Adrenal gland (tissue), 12 donors: ENCODE results near the gene ZNF117. TPM values are rescaled to one million over a fixed set of nuclear protein-coding genes. Genes with fewer than 3 reads are reported as not detected.

Experiments
- DNase-seq, 7 donors: peaks; one replicate each; pipeline ENCODE4 v3.0.0-alpha.2; 2019 to 2020
- H3K27ac ChIP-seq, 5 donors: fragments of 200-600 bp; sonication (generic) in 4 of 5; 1 replicate in 3 of 5; 2 replicates in 2 of 5; pipeline versions ENCODE4 v1.5.1 to v1.8.0; 2016 to 2020; ENCODE audit warnings: mild to moderate bottlenecking in 1 of 5
- H3K27me3 ChIP-seq: fragments of 200-600 bp; 2 replicates; pipeline ENCODE4 v1.8.0; 2021
- H3K36me3 ChIP-seq, 2 donors: fragments of 200-600 bp; replicated peaks in 1 of 2; 1 replicate in 1 of 2; 2 replicates in 1 of 2; pipeline versions ENCODE4 v1.5.1 to v1.8.0; 2018 to 2022
- H3K4me1 ChIP-seq, 2 donors: fragments of 200-600 bp; replicated peaks in 1 of 2; 1 replicate in 1 of 2; 2 replicates in 1 of 2; pipeline versions ENCODE4 v1.5.1 to v1.8.0; 2018 to 2021
- H3K4me3 ChIP-seq, 4 donors: fragments of 200-600 bp; sonication (generic) in 3 of 4; one replicate each; pipeline ENCODE4 v1.5.1; 2016 to 2018
- H3K9me3 ChIP-seq, 3 donors: fragments of 200-600 bp; sonication (generic) in 1 of 3; replicated peaks in 1 of 3; 1 replicate in 2 of 3; 2 replicates in 1 of 3; pipeline versions ENCODE4 v1.5.1 to v1.8.0; 2016 to 2021
- POLR2A ChIP-seq, 2 donors: fragments of 450-650 bp; IDR thresholded peaks; one replicate each; pipeline ENCODE4 v1.6.1; 2017; ENCODE audit warnings: antibody characterized with exemption in 2 of 2, mild to moderate bottlenecking in 2 of 2, moderate library complexity in 1 of 2
- WGBS, 4 donors: extraction: QIAGEN DNeasy Blood & Tissue Kit in 2 of 4; methylation state at CpG; one replicate each; pipeline versions ENCODE4 v1.1.5 to v1.1.7; 2013 to 2017; 5-methylcytosine and 5-hydroxymethylcytosine counted together
- intact Hi-C, 2 donors: fragments of 100-400 bp; cut with DNase I; formaldehyde crosslinking; loops; one replicate each; pipeline versions ENCODE4 v1.14.1 to v1.15.0; 2022 to 2023
- polyA plus RNA-seq, 3 donors: library from polyadenylated mRNA; stranded (reverse); fragments of 200-250 nt in 2 of 3; fragments of 350-450 nt in 1 of 3; fragmentation: Illumina TruSeq in 1 of 3; extraction: RNeasy Lipid Tissue Mini Kit (QIAGEN cat#74804) in 1 of 3; gene quantifications; one replicate each; pipeline ENCODE4 v1.2.3, GENCODE V29; 2013 to 2014
- total RNA-seq, 9 donors: library from RNA; depleted of rRNA in 4 of 9; stranded (reverse); fragments of >200 nt in 4 of 9; fragments of 120-200 nt in 1 of 9; fragmentation: NEBNext Ultra II Directional in 1 of 9; extraction: Animal tissue kit (Norgen Biotek cat#: 25700) in 1 of 9; gene quantifications; one replicate each; pipeline versions ENCODE4 v1.1.0 to v1.2.4, GENCODE V29; 2013 to 2023
- TF ChIP-seq, protein P1 (sequence below), 6 experiments: fragments of 450-650 bp in 4 of 6; fragments of 200-600 bp in 2 of 6; sonication (generic) in 1 of 6; IDR thresholded peaks; 1 replicate in 5 of 6; 2 replicates in 1 of 6; pipeline versions ENCODE4 v1.5.1 to v1.8.0; 2016 to 2021; ENCODE audit warnings: antibody characterized with exemption in 6 of 6, mild to moderate bottlenecking in 2 of 6, moderate library complexity in 1 of 6
- donor health status: healthy with polysubstance abuse.
- donor health status: Bipolar disorder and iron deficiency.
- donor health status: DM: yes; HTN: yes; CAD: no.
- donor health status: DM: no; HTN: no; CAD: no.
- donor health status: DM: no; HTN: no; CAD: no.
- donor health status: DM: yes; HTN: yes; CAD: no.

Gene ZNF117
- total and polyA plus RNA-seq, 12 donors = 12.0 to 145 (median 39.9) TPM

DNA sequence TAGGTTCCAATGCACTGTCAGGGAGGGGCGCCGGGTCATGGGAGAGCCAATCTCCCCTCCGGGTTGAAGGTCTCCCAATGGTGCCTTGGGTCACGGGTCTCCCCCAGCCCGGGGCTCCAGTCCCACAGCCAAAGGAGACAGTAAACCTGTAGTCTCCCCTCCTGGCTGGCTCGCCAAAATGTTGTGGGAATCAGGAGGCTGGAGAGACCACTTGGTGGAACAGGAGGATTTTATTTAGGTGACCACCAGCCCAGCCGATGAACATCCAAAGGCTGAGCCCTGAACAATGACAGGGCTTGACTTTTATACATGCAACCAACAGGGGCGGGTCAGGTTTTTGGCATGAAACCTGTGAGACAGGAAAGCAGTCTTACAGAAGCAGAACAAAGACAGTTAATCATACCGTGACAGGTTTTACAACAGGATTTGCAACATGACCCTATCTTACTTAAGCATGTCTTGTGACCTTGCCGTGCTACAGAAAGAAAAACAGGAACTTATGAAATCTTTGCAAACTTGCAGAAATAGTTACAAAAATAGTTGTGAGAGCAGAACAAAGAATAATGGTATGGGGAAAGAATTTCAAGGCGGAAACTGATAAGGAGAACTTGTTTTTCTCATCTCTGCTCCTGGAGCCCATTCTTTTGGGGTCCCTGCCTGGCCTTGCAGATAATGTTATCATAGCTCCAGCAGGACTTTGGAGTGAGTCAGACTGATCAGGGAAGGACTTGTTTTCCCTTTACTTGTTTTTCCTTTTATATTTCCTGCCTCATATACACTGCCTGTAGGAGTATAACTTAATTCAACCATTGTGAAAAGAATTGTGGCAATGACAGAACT lies 8.5 kb upstream of the ZNF117 start:
- Histone ChIP-seq H3K9me3 (peaks cover 0 to 27% (median 0%) of the 10 kb centered on the region in 3 donors), H3K36me3 (no peaks in the 10 kb centered on the region), H3K4me1 (peaks cover 40 to 48% of the 10 kb centered on the region in 2 donors), H3K27me3 (no peaks in the 10 kb centered on the region), H3K4me3 (peak overlapping the region in 1 of 4 donors; percentile 38), H3K27ac (peak overlapping the region; percentile 67 to 96 (median 87))
- intact Hi-C loops = no loop called here
- 38 to 61% (median 45%) methylated on average over 8 to 11 of the region's 11 CpGs for WGBS, 4 donors
- peak; percentile 41 to 90 (median 83) for DNase-seq
- peak; percentile 29 to 60 for TF ChIP-seq POLR2A (IDR thresholded peaks at IDR 0.05)
- TF ChIP-seq, protein P1, sequence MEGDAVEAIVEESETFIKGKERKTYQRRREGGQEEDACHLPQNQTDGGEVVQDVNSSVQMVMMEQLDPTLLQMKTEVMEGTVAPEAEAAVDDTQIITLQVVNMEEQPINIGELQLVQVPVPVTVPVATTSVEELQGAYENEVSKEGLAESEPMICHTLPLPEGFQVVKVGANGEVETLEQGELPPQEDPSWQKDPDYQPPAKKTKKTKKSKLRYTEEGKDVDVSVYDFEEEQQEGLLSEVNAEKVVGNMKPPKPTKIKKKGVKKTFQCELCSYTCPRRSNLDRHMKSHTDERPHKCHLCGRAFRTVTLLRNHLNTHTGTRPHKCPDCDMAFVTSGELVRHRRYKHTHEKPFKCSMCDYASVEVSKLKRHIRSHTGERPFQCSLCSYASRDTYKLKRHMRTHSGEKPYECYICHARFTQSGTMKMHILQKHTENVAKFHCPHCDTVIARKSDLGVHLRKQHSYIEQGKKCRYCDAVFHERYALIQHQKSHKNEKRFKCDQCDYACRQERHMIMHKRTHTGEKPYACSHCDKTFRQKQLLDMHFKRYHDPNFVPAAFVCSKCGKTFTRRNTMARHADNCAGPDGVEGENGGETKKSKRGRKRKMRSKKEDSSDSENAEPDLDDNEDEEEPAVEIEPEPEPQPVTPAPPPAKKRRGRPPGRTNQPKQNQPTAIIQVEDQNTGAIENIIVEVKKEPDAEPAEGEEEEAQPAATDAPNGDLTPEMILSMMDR (IDR thresholded peaks at IDR 0.05) = peak in 2 of 6 experiments; percentile 10 to 17

DNA sequence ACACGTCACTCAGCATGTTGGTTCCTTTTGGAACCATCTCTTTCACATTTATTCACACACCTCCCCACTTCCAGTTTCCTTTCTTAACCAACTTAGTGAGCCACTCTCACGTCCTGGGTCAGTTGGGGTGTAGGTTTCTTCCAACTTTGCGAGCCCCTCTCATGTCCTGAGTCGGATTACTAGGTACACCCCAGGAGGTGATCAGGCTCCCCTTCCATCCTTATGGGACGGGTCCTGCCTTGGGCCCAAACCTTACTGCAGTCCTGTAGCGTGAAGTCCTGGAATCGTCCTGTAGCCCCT lies 8.0 kb upstream of the ZNF117 start:
- intact Hi-C loops = no loop called here
- TF ChIP-seq, protein P1 (IDR thresholded peaks at IDR 0.05) = no peak
- TF ChIP-seq POLR2A (IDR thresholded peaks at IDR 0.05) = no peak
- Histone ChIP-seq H3K9me3 (peaks cover 0 to 27% (median 0%) of the 10 kb centered on the region in 3 donors), H3K4me3 (peak overlapping the region in 1 of 4 donors; percentile 38), H3K27me3 (no peaks in the 10 kb centered on the region), H3K36me3 (no peaks in the 10 kb centered on the region), H3K27ac (peak overlapping the region; percentile 67 to 96 (median 87)), H3K4me1 (peaks cover 36 to 46% of the 10 kb centered on the region in 2 donors)
- WGBS, 4 donors = 94 to 100% (median 96%) methylated on average over 7 of the region's 7 CpGs
- DNase-seq = no peak

DNA sequence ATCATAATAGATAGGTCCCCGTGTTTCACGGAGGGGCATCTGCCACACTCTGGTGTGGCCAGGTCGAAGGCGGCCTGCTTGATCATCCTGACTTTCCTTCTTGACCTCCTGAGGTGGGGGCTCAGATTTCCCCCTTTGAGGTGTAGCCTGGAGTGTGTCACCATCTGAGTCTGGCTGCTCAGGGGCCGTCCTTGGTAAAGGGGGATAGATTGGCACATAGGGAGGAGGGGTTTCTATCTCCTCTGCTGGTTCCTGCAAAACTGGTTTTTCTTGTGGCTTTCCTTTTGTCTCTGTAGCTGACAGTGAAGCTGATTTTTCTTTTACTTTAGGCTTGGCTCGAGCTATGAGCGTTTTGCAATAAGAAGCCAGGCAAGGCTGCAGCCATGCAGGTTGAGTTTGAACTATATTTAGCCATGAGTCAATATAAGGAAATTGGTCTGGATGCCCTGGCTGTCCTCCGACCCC lies 7.1 kb upstream of the ZNF117 start:
- peaks cover 0 to 27% (median 0%) of the 10 kb centered on the region in 3 donors for H3K9me3 ChIP-seq

More for the DNA sequence above, 7.1 kb upstream of the ZNF117 start:
- no peaks in the 10 kb centered on the region for H3K27me3 ChIP-seq
- intact Hi-C loops = no loop called here
- 56 to 87% (median 65%) methylated on average over 8 of the region's 8 CpGs for WGBS, 4 donors
- H3K4me1 ChIP-seq = peaks cover 28 to 37% of the 10 kb centered on the region in 2 donors
- peak overlapping the region in 4 of 5 donors; percentile 24 to 96 (median 77) for H3K27ac ChIP-seq
- TF ChIP-seq POLR2A (IDR thresholded peaks at IDR 0.05) = no peak
- TF ChIP-seq, protein P1 (IDR thresholded peaks at IDR 0.05) = no peak
- no peak overlapping the region for H3K4me3 ChIP-seq
- peak in 6 of 7 donors; percentile 39 to 82 (median 53) for DNase-seq
- no peaks in the 10 kb centered on the region for H3K36me3 ChIP-seq
